ENCODE data around the gene BCL11B. TPM values are rescaled to one million over a fixed set of nuclear protein-coding genes. Genes with fewer than 3 reads are reported as not detected.

The BCL11B gene
- total RNA-seq, 1 donor from 2014 or later, result 1.3 TPM

GRCh38 chr14:99211410-99211809 is 60.6 kb downstream of the BCL11B start:
- H3F3A ChIP-seq (ENCODE audit: low read depth), result no peaks in the 10 kb centered on the region
- no peaks in the 10 kb centered on the region for H3K79me2 ChIP-seq (ENCODE audit: low read depth)
- no peak overlapping the region for H3K27ac ChIP-seq
- Mint-ChIP-seq H3K4me1 (peaks cover 11% of the 10 kb centered on the region), H3K27ac (peak overlapping the region; percentile 58), H3K36me3 (no peaks in the 10 kb centered on the region), H3K9me3 (no peaks in the 10 kb centered on the region), H3K27me3 (ENCODE audit: insufficient read depth, low read depth) (peaks cover 2% of the 10 kb centered on the region), H3K4me3 (no peak overlapping the region)
- no peaks in the 10 kb centered on the region for H4K20me1 ChIP-seq (ENCODE audit: low read depth)
- H3K4me1 ChIP-seq, result no peaks in the 10 kb centered on the region
- H3K4me3 ChIP-seq, result no peak overlapping the region
- H2AFZ ChIP-seq (replicated peaks), result no peak overlapping the region
- TF ChIP-seq CTCF (IDR thresholded peaks at IDR 0.05) (no peak), EZH2 (IDR thresholded peaks at IDR 0.05) (no peak), EZH2phosphoT487 (IDR thresholded peaks at IDR 0.05) (no peak)
- DNase-seq (ENCODE audit: low spot score), result no peak
- no peaks in the 10 kb centered on the region for H3K36me3 ChIP-seq
- no peak overlapping the region for H3K4me2 ChIP-seq
- no peaks in the 10 kb centered on the region for H3K27me3 ChIP-seq
- no peaks in the 10 kb centered on the region for H3K9me3 ChIP-seq (ENCODE audit: low read depth)
- H3K9ac ChIP-seq, result no peak overlapping the region

GRCh38 chr14:99210333-99210732 is 61.7 kb downstream of the BCL11B start:
- Histone ChIP-seq H3F3A (ENCODE audit: low read depth) (no peaks in the 10 kb centered on the region), H3K9me3 (ENCODE audit: low read depth) (no peaks in the 10 kb centered on the region), H3K36me3 (no peaks in the 10 kb centered on the region), H3K4me1 (no peaks in the 10 kb centered on the region), H3K27ac (no peak overlapping the region), H3K79me2 (ENCODE audit: low read depth) (no peaks in the 10 kb centered on the region), H2AFZ (replicated peaks) (no peak overlapping the region), H3K27me3 (no peaks in the 10 kb centered on the region), H3K9ac (no peak overlapping the region), H3K4me2 (no peak overlapping the region), H3K4me3 (no peak overlapping the region), H4K20me1 (ENCODE audit: low read depth) (no peaks in the 10 kb centered on the region)
- H3K27me3 Mint-ChIP-seq (ENCODE audit: insufficient read depth, low read depth), result peaks cover 7% of the 10 kb centered on the region
- no peak overlapping the region for H3K4me3 Mint-ChIP-seq
- peaks cover 7% of the 10 kb centered on the region for H3K4me1 Mint-ChIP-seq
- DNase-seq (ENCODE audit: low spot score), result no peak
- H3K27ac Mint-ChIP-seq, result no peak overlapping the region
- no peak for TF ChIP-seq CTCF (IDR thresholded peaks at IDR 0.05)
- TF ChIP-seq EZH2phosphoT487 (IDR thresholded peaks at IDR 0.05), result no peak
- H3K36me3 Mint-ChIP-seq, result no peaks in the 10 kb centered on the region
- H3K9me3 Mint-ChIP-seq, result no peaks in the 10 kb centered on the region

- Histone ChIP-seq H3K9ac (no peak overlapping the region), H3K36me3 (no peaks in the 10 kb centered on the region), H3F3A (ENCODE audit: low read depth) (no peaks in the 10 kb centered on the region), H3K27ac (no peak overlapping the region), H3K4me2 (no peak overlapping the region), H3K9me3 (ENCODE audit: low read depth) (no peaks in the 10 kb centered on the region), H4K20me1 (ENCODE audit: low read depth) (no peaks in the 10 kb centered on the region), H2AFZ (replicated peaks) (no peak overlapping the region), H3K27me3 (no peaks in the 10 kb centered on the region), H3K4me1 (no peaks in the 10 kb centered on the region), H3K4me3 (no peak overlapping the region), H3K79me2 (ENCODE audit: low read depth) (no peaks in the 10 kb centered on the region)
- Mint-ChIP-seq H3K4me1 (peaks cover 6% of the 10 kb centered on the region), H3K4me3 (no peak overlapping the region), H3K9me3 (no peaks in the 10 kb centered on the region), H3K27me3 (ENCODE audit: insufficient read depth, low read depth) (peaks cover 8% of the 10 kb centered on the region), H3K27ac (no peak overlapping the region), H3K36me3 (no peaks in the 10 kb centered on the region)
- no peak for TF ChIP-seq CTCF (IDR thresholded peaks at IDR 0.05)
- TF ChIP-seq EZH2 (IDR thresholded peaks at IDR 0.05), result no peak
- TF ChIP-seq EZH2phosphoT487 (IDR thresholded peaks at IDR 0.05), result no peak
- no peak for DNase-seq (ENCODE audit: low spot score)
Observed at GRCh38 chr14:99209409-99209808, 62.6 kb downstream of the BCL11B start.

All from neural progenitor cell (in vitro differentiated cells).